Chondrocyte (in vitro differentiated cells): Measurements from ENCODE around the gene CFAP97D2. TPM values are rescaled to one million over a fixed set of nuclear protein-coding genes. Genes with fewer than 3 reads are reported as not detected.

Experiments
- DNase-seq: peaks from one replicate; pipeline ENCODE4 v3.0.0; 2021; ENCODE audit warnings: mixed read lengths, low spot score
- H3K27ac Mint-ChIP-seq: one replicate; pipeline ENCODE4 v1.8.0; 2021; ENCODE audit warnings: mild to moderate bottlenecking, moderate library complexity, mixed read lengths; ENCODE audit not compliant: unreplicated experiment
- H3K27me3 Mint-ChIP-seq: 2 replicates; pipeline ENCODE4 v1.8.0; 2021; ENCODE audit warnings: low read depth, mixed read lengths
- H3K36me3 Mint-ChIP-seq: 2 replicates; pipeline ENCODE4 v1.8.0; 2021; ENCODE audit warnings: low read depth, mixed read lengths
- H3K4me1 Mint-ChIP-seq: 2 replicates; pipeline ENCODE4 v1.8.0; 2021; ENCODE audit warnings: low read depth, mild to moderate bottlenecking, mixed read lengths
- H3K4me3 Mint-ChIP-seq: one replicate; pipeline ENCODE4 v1.8.0; 2021; ENCODE audit warnings: mild to moderate bottlenecking, moderate library complexity, mixed read lengths; ENCODE audit not compliant: unreplicated experiment
- H3K9me3 Mint-ChIP-seq: 2 replicates; pipeline ENCODE4 v1.8.0; 2021; ENCODE audit warnings: low read depth, mixed read lengths
- CTCF ChIP-seq: fragments of 200-600 bp; sonication (generic); IDR thresholded peaks from 2 replicates; pipeline ENCODE4 v1.5.0; 2021; ENCODE audit warnings: antibody characterized with exemption, mild to moderate bottlenecking, moderate library complexity
- total RNA-seq: library from RNA; stranded (reverse); gene quantifications from 3 replicates; pipeline ENCODE4 v1.2.1, GENCODE V29; 2021

Gene CFAP97D2
- total RNA-seq, 1 donor from 2014 or later: not detected

GRCh38 chr13:114227528-114227927, 48.5 kb downstream of the CFAP97D2 start:
- H3K36me3 Mint-ChIP-seq: no peaks in the 10 kb centered on the region
- no peak for TF ChIP-seq CTCF

GRCh38 chr13:114228176-114228575, 49.1 kb downstream of the CFAP97D2 start:
- H3K4me1 Mint-ChIP-seq: peaks cover 3% of the 10 kb centered on the region
- no peaks in the 10 kb centered on the region for H3K9me3 Mint-ChIP-seq
- no peak for DNase-seq
- no peak overlapping the region for H3K4me3 Mint-ChIP-seq
- H3K27me3 Mint-ChIP-seq: no peaks in the 10 kb centered on the region
- no peaks in the 10 kb centered on the region for H3K36me3 Mint-ChIP-seq
- H3K27ac Mint-ChIP-seq: no peak overlapping the region
- TF ChIP-seq CTCF: no peak

More at GRCh38 chr13:114227528-114227927, 48.5 kb downstream of the CFAP97D2 start:
- no peak for DNase-seq
- H3K4me1 Mint-ChIP-seq: peaks cover 8% of the 10 kb centered on the region
- H3K9me3 Mint-ChIP-seq: no peaks in the 10 kb centered on the region
- no peak overlapping the region for H3K4me3 Mint-ChIP-seq
- H3K27me3 Mint-ChIP-seq: no peaks in the 10 kb centered on the region
- H3K27ac Mint-ChIP-seq: no peak overlapping the region

- TF ChIP-seq CTCF: no peak
- no peak for DNase-seq
- Mint-ChIP-seq H3K27me3 (no peaks in the 10 kb centered on the region), H3K9me3 (no peaks in the 10 kb centered on the region), H3K36me3 (no peaks in the 10 kb centered on the region), H3K4me1 (peaks cover 6% of the 10 kb centered on the region), H3K4me3 (no peak overlapping the region), H3K27ac (no peak overlapping the region)
These were observed 50.4 kb downstream of the CFAP97D2 start for GRCh38 chr13:114229506-114229905.

GRCh38 chr13:114230117-114230516, 51.1 kb downstream of the CFAP97D2 start:
- Mint-ChIP-seq H3K4me3 (no peak overlapping the region), H3K27ac (no peak overlapping the region), H3K4me1 (peaks cover 8% of the 10 kb centered on the region), H3K9me3 (no peaks in the 10 kb centered on the region), H3K36me3 (no peaks in the 10 kb centered on the region), H3K27me3 (no peaks in the 10 kb centered on the region)
- no peak for DNase-seq
- no peak for TF ChIP-seq CTCF

GRCh38 chr13:114230575-114230974, 51.5 kb downstream of the CFAP97D2 start:
- Mint-ChIP-seq H3K4me3 (no peak overlapping the region), H3K27me3 (no peaks in the 10 kb centered on the region)

More at GRCh38 chr13:114230575-114230974, 51.5 kb downstream of the CFAP97D2 start:
- Mint-ChIP-seq H3K9me3 (no peaks in the 10 kb centered on the region), H3K4me1 (peaks cover 10% of the 10 kb centered on the region), H3K27ac (no peak overlapping the region), H3K36me3 (no peaks in the 10 kb centered on the region)
- TF ChIP-seq CTCF: no peak
- DNase-seq: no peak
